MM.1S (cell line): ENCODE data around the gene YLPM1.

Experiments
- EZH2 ChIP-seq: fragments of 300-600 bp; sonication (generic); optimal IDR thresholded peaks from 2 replicates; pipeline ENCODE3; 2017; ENCODE audit warnings: low read depth, mild to moderate bottlenecking, antibody characterized with exemption, low read length, mixed read lengths
- EZH2phosphoT487 ChIP-seq: fragments of 300-600 bp; sonication (generic); IDR thresholded peaks from 2 replicates; pipeline ENCODE4 v1.6.1; 2018; ENCODE audit warnings: antibody characterized with exemption, low read length
- TF ChIP-seq, protein P1 (sequence below): fragments of 300-600 bp; sonication (generic); IDR thresholded peaks from 2 replicates; pipeline ENCODE4 v1.5.1; 2016; ENCODE audit warnings: antibody characterized with exemption, low read length, mixed read lengths

DNA sequence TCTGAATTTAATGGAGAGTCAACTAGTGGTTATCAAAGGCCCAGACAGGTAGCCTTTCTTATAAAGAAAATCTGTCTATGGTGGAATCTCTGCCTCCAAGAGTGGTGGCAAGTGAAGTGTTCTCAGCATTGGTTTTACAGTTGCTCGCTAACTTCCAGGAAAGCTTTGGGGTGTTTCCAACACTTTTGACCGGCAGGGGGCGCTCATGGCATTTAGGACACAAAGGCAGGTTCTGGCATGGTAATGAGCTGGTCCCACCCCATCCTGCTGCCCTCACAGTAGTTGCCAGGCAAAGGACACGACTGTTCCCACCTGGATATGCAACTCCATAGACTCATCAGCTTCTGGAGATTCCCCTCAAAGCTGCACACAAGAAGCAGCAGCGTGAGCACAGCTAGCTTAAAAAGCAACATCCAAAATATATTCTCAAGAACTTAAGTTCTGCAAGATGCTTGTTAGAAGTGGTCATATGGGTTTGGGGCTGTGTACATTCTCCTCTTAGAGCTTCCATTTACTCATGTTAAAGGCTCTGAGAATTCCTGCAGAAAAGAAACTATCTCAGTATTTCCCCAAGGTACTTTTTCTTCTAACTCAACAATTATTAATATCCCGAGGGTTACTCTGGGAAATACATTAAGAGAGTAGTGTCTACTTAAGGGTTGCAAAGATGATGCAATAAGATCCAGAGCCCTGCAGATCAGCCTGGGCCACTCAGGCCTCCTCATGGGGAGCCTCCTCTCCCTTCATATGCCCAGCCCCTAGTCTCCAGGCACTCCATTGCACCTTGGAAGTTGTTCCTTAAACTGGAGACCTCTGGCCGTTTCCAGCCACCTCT lies 98.0 kb downstream of the YLPM1 start:
- TF ChIP-seq, protein P1, sequence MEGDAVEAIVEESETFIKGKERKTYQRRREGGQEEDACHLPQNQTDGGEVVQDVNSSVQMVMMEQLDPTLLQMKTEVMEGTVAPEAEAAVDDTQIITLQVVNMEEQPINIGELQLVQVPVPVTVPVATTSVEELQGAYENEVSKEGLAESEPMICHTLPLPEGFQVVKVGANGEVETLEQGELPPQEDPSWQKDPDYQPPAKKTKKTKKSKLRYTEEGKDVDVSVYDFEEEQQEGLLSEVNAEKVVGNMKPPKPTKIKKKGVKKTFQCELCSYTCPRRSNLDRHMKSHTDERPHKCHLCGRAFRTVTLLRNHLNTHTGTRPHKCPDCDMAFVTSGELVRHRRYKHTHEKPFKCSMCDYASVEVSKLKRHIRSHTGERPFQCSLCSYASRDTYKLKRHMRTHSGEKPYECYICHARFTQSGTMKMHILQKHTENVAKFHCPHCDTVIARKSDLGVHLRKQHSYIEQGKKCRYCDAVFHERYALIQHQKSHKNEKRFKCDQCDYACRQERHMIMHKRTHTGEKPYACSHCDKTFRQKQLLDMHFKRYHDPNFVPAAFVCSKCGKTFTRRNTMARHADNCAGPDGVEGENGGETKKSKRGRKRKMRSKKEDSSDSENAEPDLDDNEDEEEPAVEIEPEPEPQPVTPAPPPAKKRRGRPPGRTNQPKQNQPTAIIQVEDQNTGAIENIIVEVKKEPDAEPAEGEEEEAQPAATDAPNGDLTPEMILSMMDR: peak; percentile 66
- no peak for TF ChIP-seq EZH2
- TF ChIP-seq EZH2phosphoT487: no peak
